ENCODE measurements around the gene RAB20.

DNA sequence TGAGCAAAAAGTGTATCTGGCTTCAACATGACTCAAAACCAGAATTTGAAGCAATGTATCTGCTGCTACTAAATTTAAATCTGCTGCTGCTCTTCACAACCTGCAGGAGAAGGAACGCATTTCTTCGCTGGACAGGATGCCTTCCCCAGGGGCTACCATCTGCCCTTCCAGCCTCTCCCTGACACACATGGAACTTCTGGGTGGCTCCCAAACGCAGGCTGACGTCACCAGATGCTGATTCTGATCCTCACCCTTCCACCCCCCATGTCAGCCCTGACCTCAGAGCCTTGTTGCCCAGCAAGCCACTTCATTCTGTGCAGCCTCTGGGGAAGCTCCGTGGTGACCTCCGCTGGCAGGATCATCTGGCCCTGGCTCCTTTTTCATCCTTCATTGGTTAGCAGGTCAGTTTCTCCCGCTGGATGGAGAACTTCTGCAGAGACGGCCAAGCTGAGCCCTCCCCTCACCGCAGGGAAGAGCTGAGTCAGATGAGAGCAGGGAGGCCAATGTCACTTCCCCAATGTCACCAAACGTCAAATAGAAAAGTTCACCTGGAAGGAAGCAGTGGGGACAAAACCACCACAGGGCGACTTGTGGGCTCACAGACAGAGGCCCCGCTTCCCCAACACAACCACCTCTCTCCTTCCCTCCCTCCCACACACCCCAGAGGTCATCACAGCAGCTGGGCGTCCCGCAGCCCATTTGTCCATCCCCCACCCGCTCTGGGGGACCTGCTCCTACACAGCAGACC lies 14.0 kb upstream of the RAB20 start:
- TF ChIP-seq, protein P1, sequence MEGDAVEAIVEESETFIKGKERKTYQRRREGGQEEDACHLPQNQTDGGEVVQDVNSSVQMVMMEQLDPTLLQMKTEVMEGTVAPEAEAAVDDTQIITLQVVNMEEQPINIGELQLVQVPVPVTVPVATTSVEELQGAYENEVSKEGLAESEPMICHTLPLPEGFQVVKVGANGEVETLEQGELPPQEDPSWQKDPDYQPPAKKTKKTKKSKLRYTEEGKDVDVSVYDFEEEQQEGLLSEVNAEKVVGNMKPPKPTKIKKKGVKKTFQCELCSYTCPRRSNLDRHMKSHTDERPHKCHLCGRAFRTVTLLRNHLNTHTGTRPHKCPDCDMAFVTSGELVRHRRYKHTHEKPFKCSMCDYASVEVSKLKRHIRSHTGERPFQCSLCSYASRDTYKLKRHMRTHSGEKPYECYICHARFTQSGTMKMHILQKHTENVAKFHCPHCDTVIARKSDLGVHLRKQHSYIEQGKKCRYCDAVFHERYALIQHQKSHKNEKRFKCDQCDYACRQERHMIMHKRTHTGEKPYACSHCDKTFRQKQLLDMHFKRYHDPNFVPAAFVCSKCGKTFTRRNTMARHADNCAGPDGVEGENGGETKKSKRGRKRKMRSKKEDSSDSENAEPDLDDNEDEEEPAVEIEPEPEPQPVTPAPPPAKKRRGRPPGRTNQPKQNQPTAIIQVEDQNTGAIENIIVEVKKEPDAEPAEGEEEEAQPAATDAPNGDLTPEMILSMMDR (IDR thresholded peaks at IDR 0.05; ENCODE audit: low read length): no peak
- no peak for TF ChIP-seq EZH2 (IDR thresholded peaks at IDR 0.05; ENCODE audit: borderline replicate concordance, low read length)
